GM12878 (cell line): Measurements from ENCODE around the gene CDK3.

Experiments used
- CBX5 ChIP-seq: sonication (generic); IDR thresholded peaks from 2 replicates; pipeline ENCODE4 v1.6.1; 2016; ENCODE audit warnings: low read depth, moderate library complexity, mild to moderate bottlenecking, inconsistent platforms
- FOS ChIP-seq: IDR thresholded peaks from 3 replicates; pipeline ENCODE4 v1.6.1; 2011; ENCODE audit warnings: borderline replicate concordance; ENCODE audit not compliant: insufficient read length; ENCODE audit errors: extremely low read depth
- FOXM1 ChIP-seq: IDR thresholded peaks from 2 replicates; pipeline ENCODE4 v1.6.1; 2012; ENCODE audit warnings: low read depth, mild to moderate bottlenecking, inconsistent platforms, low read length, moderate library complexity
- MYC ChIP-seq: IDR thresholded peaks from 2 replicates; pipeline ENCODE4 v1.6.1; 2011; ENCODE audit warnings: mild to moderate bottlenecking, low read length, moderate library complexity, inconsistent platforms; ENCODE audit not compliant: insufficient read depth, insufficient replicate concordance, insufficient read length, severe bottlenecking
- NRF1 ChIP-seq: conservative IDR thresholded peaks from 2 replicates; pipeline ENCODE4 v1.6.1; 2011; ENCODE audit warnings: mild to moderate bottlenecking, low read depth, low read length, improper control_type of control experiment
- RUNX3 ChIP-seq: IDR thresholded peaks from 2 replicates; pipeline ENCODE4 v1.6.1; 2012; ENCODE audit warnings: low read length, inconsistent platforms
- SMC3 ChIP-seq: IDR thresholded peaks from 2 replicates; pipeline ENCODE4 v1.6.1; 2011; ENCODE audit warnings: low read length, improper control_type of control experiment, borderline replicate concordance
- TF ChIP-seq, protein P1 (sequence below), 3 experiments: IDR thresholded peaks in 2 of 3; conservative IDR thresholded peaks in 1 of 3; 2 replicates each; pipeline ENCODE4 v1.5.1; 2011; ENCODE audit warnings: low read depth in 3 of 3, low read length in 3 of 3, mild to moderate bottlenecking in 3 of 3, control low read depth in 2 of 3, moderate library complexity in 2 of 3, inconsistent platforms in 1 of 3, mixed read lengths in 1 of 3; ENCODE audit not compliant: control insufficient read depth in 2 of 3, insufficient read depth in 1 of 3; ENCODE audit errors: extremely low read depth in 1 of 3

DNA sequence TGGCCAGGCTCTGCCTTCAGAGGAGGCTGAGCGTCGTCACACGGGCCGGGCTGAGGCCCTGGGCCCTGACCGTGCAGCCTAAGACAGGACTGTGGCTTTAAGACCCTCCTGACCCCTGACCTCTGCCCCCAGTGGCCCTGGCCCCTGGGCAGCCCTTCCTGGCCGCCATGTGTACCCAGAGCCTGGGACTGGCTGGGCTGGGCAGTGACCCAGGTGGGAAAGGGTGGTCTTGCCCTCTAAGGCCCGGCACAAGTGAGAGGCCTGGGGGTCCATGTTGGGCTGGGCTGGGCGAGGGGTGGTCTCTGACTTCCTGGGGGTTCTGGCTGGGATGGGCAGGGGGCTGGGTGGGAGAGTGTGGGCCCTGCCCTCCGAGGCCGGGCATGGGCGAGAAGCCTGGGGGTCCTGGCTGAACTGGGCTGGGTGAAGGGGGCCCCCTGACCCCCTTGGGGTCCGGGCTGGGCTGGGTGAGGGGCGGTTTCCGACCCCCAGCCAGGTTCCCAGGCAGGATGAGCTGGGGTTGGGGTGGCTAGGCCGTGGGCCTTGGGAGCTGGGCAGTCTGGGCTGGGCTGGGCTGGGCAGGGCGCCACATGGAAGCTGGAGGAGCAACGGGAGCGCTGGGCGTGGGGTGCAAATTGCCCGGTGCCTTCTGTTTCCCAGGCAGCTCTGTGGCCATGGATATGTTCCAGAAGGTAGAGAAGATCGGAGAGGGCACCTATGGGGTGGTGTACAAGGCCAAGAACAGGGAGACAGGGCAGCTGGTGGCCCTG, at the start of gene CDK3:
- no peak for TF ChIP-seq NRF1
- TF ChIP-seq, protein P1, sequence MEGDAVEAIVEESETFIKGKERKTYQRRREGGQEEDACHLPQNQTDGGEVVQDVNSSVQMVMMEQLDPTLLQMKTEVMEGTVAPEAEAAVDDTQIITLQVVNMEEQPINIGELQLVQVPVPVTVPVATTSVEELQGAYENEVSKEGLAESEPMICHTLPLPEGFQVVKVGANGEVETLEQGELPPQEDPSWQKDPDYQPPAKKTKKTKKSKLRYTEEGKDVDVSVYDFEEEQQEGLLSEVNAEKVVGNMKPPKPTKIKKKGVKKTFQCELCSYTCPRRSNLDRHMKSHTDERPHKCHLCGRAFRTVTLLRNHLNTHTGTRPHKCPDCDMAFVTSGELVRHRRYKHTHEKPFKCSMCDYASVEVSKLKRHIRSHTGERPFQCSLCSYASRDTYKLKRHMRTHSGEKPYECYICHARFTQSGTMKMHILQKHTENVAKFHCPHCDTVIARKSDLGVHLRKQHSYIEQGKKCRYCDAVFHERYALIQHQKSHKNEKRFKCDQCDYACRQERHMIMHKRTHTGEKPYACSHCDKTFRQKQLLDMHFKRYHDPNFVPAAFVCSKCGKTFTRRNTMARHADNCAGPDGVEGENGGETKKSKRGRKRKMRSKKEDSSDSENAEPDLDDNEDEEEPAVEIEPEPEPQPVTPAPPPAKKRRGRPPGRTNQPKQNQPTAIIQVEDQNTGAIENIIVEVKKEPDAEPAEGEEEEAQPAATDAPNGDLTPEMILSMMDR (IDR thresholded peaks at IDR 0.05 in 2 of 3, conservative IDR thresholded peaks at IDR 0.05 in 1 of 3; ENCODE audit: control insufficient read depth in 2 of 3, extremely low read depth in 1 of 3, insufficient read depth in 1 of 3, low read depth in 3 of 3, low read length in 3 of 3), result no peak
- no peak for TF ChIP-seq MYC
- TF ChIP-seq SMC3, result no peak
- TF ChIP-seq CBX5, result no peak
- TF ChIP-seq FOS, result no peak
- TF ChIP-seq FOXM1, result no peak
- TF ChIP-seq RUNX3, result no peak
